GM12891 (cell line): Measurements from ENCODE around the gene PRM1.

Experiments
- PAX5 ChIP-seq: IDR thresholded peaks from 2 replicates; pipeline ENCODE4 v1.6.1; 2011; ENCODE audit warnings: low read length, moderate library complexity, mild to moderate bottlenecking; ENCODE audit not compliant: insufficient read depth, severe bottlenecking
- POLR2A ChIP-seq: IDR thresholded peaks from 2 replicates; pipeline ENCODE4 v1.6.1; 2011; ENCODE audit warnings: low read depth, low read length, control low read depth
- POLR2AphosphoS5 ChIP-seq: IDR thresholded peaks from 2 replicates; pipeline ENCODE4 v1.6.1; 2011; ENCODE audit warnings: low read depth, low read length, control low read depth
- POU2F2 ChIP-seq: IDR thresholded peaks from 2 replicates; pipeline ENCODE4 v1.6.1; 2011; ENCODE audit warnings: low read depth, mild to moderate bottlenecking, control low read depth, low read length, moderate library complexity
- SPI1 ChIP-seq: IDR thresholded peaks from 2 replicates; pipeline ENCODE4 v1.6.1; 2011; ENCODE audit warnings: low read depth, low read length, control low read depth
- TAF1 ChIP-seq: IDR thresholded peaks from 2 replicates; pipeline ENCODE4 v1.6.1; 2011; ENCODE audit warnings: low read depth, low read length, control low read depth

DNA sequence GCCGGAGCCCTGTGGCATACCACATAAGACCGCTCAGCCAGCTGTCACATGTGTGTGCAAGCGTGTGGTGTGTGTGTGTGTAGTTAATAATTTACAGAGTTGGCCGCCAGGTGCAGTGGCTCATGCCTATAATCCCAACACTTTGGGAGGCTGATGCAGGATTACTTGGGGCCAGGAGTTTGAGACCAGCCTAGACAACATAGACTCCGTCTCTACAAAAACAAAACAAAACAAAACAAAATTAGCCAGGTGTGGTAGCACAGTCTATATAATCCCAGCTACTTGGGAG is 45.5 kb downstream of the PRM1 start:
- TF ChIP-seq POLR2AphosphoS5 (no peak), POLR2A (no peak), TAF1 (no peak), SPI1 (no peak), POU2F2 (no peak), PAX5 (no peak)
